ENCODE data around the gene FPGS.

FPGS gene

DNA sequence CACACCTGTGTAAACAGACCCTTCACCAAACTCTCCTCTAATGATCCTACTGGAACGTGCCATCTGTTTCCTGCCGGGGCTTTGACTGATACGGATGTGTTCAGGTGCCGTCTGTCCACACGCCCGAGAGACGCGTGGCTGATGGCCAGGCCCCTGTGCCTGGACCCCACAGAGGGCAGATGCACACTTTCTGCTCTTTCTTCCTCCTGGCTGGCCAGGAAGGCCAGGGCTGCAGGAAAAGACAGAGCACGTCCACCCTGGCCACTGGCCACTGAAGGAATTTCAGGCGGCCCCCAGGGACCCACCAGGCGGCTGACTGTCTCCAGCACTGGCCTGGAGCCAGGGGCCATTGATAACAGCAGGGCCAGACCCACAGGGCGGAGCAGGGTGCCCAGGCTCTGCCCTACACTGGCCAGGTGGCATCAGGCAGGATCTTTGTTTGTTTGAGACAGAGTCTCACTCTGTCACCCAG, 55.4 kb downstream of the FPGS start:
- Histone ChIP-seq H3K4me2 (ENCODE audit: low read length) (no peak overlapping the region), H3K27ac (no peak overlapping the region), H3K9ac (no peak overlapping the region), H3K36me3 (ENCODE audit: control insufficient read depth, insufficient read depth, low read length) (no peaks in the 10 kb centered on the region), H3K27me3 (ENCODE audit: control insufficient read depth, insufficient read depth, low read length) (no peaks in the 10 kb centered on the region), H3K9me3 (ENCODE audit: control insufficient read depth, low read length) (no peaks in the 10 kb centered on the region), H3K4me3 (ENCODE audit: low read depth, low read length) (no peak overlapping the region), H3K79me2 (no peaks in the 10 kb centered on the region), H2AFZ (no peak overlapping the region), H3K4me1 (no peaks in the 10 kb centered on the region)
- TF ChIP-seq, protein P1, sequence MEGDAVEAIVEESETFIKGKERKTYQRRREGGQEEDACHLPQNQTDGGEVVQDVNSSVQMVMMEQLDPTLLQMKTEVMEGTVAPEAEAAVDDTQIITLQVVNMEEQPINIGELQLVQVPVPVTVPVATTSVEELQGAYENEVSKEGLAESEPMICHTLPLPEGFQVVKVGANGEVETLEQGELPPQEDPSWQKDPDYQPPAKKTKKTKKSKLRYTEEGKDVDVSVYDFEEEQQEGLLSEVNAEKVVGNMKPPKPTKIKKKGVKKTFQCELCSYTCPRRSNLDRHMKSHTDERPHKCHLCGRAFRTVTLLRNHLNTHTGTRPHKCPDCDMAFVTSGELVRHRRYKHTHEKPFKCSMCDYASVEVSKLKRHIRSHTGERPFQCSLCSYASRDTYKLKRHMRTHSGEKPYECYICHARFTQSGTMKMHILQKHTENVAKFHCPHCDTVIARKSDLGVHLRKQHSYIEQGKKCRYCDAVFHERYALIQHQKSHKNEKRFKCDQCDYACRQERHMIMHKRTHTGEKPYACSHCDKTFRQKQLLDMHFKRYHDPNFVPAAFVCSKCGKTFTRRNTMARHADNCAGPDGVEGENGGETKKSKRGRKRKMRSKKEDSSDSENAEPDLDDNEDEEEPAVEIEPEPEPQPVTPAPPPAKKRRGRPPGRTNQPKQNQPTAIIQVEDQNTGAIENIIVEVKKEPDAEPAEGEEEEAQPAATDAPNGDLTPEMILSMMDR (IDR thresholded peaks at IDR 0.05), result no peak

DNA sequence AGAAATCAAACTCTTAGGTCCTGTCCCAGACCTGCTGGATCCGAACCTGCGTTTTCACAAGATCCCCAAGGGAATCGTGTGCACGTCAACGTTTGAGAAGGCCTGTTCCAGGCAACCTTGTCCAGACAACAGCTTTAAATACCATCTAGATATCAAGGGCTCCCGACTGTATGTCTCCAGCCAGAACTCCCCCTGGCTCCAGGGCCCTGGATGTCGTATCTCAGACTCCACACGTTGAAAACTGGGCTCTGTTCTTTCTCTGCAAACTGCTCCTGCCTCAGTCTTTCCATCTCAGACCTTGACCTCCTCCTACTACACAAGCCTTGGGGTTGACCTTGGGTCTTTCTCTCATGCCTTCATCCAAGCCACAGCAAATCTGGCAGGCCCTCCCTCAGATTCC, 57.6 kb downstream of the FPGS start:
- Histone ChIP-seq H2AFZ (no peak overlapping the region), H3K9me3 (ENCODE audit: control insufficient read depth, low read length) (no peaks in the 10 kb centered on the region)
- TF ChIP-seq, protein P1 (IDR thresholded peaks at IDR 0.05), result no peak

DNA sequence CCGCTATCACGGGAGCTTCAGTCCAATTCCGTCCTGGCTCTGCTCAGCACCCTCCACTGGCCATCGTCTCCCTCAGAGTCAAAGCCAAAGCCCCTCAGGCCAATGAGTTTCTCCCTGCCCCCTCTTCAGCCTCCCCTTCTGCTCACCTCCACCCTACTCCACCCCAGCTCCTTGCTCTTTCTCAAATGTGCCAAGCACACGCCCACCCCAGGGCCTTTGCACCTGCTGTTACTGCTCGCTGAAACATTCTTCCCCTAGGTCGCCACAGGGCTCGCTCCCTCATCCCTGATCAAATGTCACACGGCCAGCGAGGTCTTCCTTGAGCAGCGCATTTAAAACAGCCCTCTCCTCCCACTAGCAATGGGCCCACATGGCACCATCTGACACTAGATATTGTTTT, 58.1 kb downstream of the FPGS start:
- Histone ChIP-seq H3K4me2 (ENCODE audit: low read length) (no peak overlapping the region), H3K9me3 (ENCODE audit: control insufficient read depth, low read length) (no peaks in the 10 kb centered on the region), H3K79me2 (no peaks in the 10 kb centered on the region), H3K27ac (no peak overlapping the region), H3K36me3 (ENCODE audit: control insufficient read depth, insufficient read depth, low read length) (no peaks in the 10 kb centered on the region), H3K9ac (no peak overlapping the region), H3K4me1 (peaks cover 9% of the 10 kb centered on the region), H3K27me3 (ENCODE audit: control insufficient read depth, insufficient read depth, low read length) (no peaks in the 10 kb centered on the region), H2AFZ (no peak overlapping the region), H3K4me3 (ENCODE audit: low read depth, low read length) (no peak overlapping the region)
- TF ChIP-seq, protein P1 (IDR thresholded peaks at IDR 0.05), result no peak

More for the DNA sequence above, 57.6 kb downstream of the FPGS start:
- no peak overlapping the region for H3K4me3 ChIP-seq (ENCODE audit: low read depth, low read length)
- H3K27ac ChIP-seq, result no peak overlapping the region
- no peaks in the 10 kb centered on the region for H3K27me3 ChIP-seq (ENCODE audit: control insufficient read depth, insufficient read depth, low read length)
- peaks cover 3% of the 10 kb centered on the region for H3K4me1 ChIP-seq
- H3K9ac ChIP-seq, result no peak overlapping the region
- no peaks in the 10 kb centered on the region for H3K36me3 ChIP-seq (ENCODE audit: control insufficient read depth, insufficient read depth, low read length)
- H3K4me2 ChIP-seq (ENCODE audit: low read length), result no peak overlapping the region
- no peaks in the 10 kb centered on the region for H3K79me2 ChIP-seq

DNA sequence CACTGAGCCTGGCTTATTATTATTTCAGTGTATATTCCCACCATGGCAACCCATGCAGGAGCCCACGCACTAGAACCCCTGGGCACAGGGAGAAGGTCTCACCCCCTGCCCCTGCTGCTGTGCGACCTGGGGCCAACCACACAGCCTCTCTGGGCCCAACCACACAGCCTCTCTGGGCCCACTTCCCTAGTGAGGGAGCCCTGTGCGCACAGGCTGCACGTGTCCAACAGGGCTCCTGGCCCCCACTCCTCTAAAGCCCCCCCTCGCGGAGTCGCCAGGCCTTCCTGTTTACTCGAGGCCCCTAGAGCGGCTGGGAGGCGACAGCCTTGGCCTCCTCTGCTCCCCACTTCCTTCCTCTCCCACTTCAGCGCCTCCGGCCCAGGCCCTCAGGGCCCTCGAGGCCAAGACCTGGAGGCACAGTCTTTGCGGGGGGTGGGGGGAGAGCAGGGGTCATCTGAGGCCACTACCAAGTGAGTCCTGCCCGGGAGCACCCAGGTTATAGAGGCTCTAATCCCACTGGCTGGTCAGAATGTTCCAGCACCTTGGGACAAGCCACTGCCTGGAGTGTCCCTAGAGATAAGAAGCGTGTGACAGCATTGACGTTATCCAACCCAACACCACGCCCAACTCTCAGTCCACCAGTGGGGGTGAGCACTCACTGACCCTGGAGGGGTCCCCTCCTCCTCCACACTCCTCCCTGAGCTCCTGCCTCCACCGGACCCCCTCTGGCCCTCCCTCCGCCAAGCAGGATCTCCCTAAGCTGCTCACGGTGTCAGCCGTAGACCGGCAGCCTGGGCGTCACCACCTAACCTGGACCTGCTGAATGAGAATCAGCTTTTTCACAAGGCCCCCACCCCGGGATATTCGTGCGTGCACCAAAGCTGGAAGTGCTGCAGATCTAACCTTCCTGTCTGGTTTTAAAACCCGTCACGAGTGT, 59.7 kb downstream of the FPGS start:
- Histone ChIP-seq H3K4me2 (ENCODE audit: low read length) (no peak overlapping the region), H2AFZ (no peak overlapping the region), H3K4me3 (ENCODE audit: low read depth, low read length) (no peak overlapping the region), H3K79me2 (no peaks in the 10 kb centered on the region), H3K9ac (no peak overlapping the region), H3K4me1 (peaks cover 11% of the 10 kb centered on the region), H3K27ac (peak overlapping the region; percentile 36), H3K27me3 (ENCODE audit: control insufficient read depth, insufficient read depth, low read length) (no peaks in the 10 kb centered on the region), H3K9me3 (ENCODE audit: control insufficient read depth, low read length) (no peaks in the 10 kb centered on the region), H3K36me3 (ENCODE audit: control insufficient read depth, insufficient read depth, low read length) (no peaks in the 10 kb centered on the region)
- TF ChIP-seq, protein P1 (IDR thresholded peaks at IDR 0.05), result no peak

Measured in parathyroid adenoma (tissue), 2 donors.